PC-3 (cell line): ENCODE data around the gene TUT7. TPM values are rescaled to one million over a fixed set of nuclear protein-coding genes. Genes with fewer than 3 reads are reported as not detected.

Source experiments
- ATAC-seq: fragments of 200-7000 bp; cut with Tn5 transposase; 2 replicates; pipeline ENCODE4 v1.9.1; 2020; ENCODE audit warnings: mild to moderate bottlenecking, moderate library complexity
- BruUV-seq: library from RNA; stranded (reverse); fragments of 400-500 nt; replicated peaks from 2 replicates; lab custom pipeline; 2021; lab: Mats Ljungman, UMichigan
- CTCF ChIA-PET: fragments of 300-600 bp; sonication (Branson Sonifier 250); formaldehyde crosslinking; loops from one replicate; lab custom pipeline; 2022; ENCODE audit warnings: antibody characterized with exemption; lab: Charles Lee
- POLR2A ChIA-PET: fragments of 300-600 bp; sonication (Branson Sonifier 250); formaldehyde crosslinking; loops from one replicate; lab custom pipeline; 2022; ENCODE audit warnings: antibody characterized with exemption; ENCODE audit not compliant: unreplicated experiment; lab: Charles Lee
- DNase-seq: peaks from one replicate; pipeline ENCODE4 v3.0.0-alpha.2; 2015
- H2AFZ ChIP-seq: fragments of 300-600 bp; sonication (generic); 2 replicates; pipeline ENCODE4 v1.6.0; 2016; ENCODE audit warnings: antibody characterized with exemption, low read length
- H3F3A ChIP-seq: fragments of 300-600 bp; sonication (generic); one replicate; pipeline ENCODE4 v1.6.0; 2017; ENCODE audit warnings: antibody characterized with exemption, low read length, control low read depth, mild to moderate bottlenecking; ENCODE audit not compliant: unreplicated experiment
- H3K27ac ChIP-seq: fragments of 300-600 bp; sonication (generic); 2 replicates; pipeline ENCODE4 v1.5.1; 2016; ENCODE audit warnings: mild to moderate bottlenecking, low read length
- H3K27me3 ChIP-seq: fragments of 300-600 bp; sonication (generic); 2 replicates; pipeline ENCODE4 v1.6.1; 2016; ENCODE audit warnings: low read length, mixed read lengths
- H3K36me3 ChIP-seq: fragments of 300-600 bp; sonication (generic); 2 replicates; pipeline ENCODE4 v1.6.1; 2016; ENCODE audit warnings: low read depth, mixed run types, low read length, mixed read lengths
- H3K4me1 ChIP-seq: fragments of 300-600 bp; sonication (generic); 2 replicates; pipeline ENCODE4 v1.5.1; 2016; ENCODE audit warnings: low read length; ENCODE audit not compliant: insufficient read depth
- H3K4me2 ChIP-seq: fragments of 300-600 bp; sonication (generic); 2 replicates; pipeline ENCODE4 v1.6.0; 2016; ENCODE audit warnings: low read length
- H3K4me3 ChIP-seq: fragments of 300-600 bp; sonication (generic); 2 replicates; pipeline ENCODE4 v1.5.1; 2016; ENCODE audit warnings: mild to moderate bottlenecking, low read length, mixed read lengths
- H3K79me2 ChIP-seq: fragments of 300-600 bp; sonication (generic); 2 replicates; pipeline ENCODE4 v1.6.1; 2017; ENCODE audit warnings: low read length, mixed read lengths
- H3K9ac ChIP-seq: fragments of 300-600 bp; sonication (generic); 2 replicates; pipeline ENCODE4 v1.6.0; 2016; ENCODE audit warnings: mild to moderate bottlenecking, low read length
- H3K9me2 ChIP-seq: fragments of 300-600 bp; sonication (generic); replicated peaks from 2 replicates; pipeline ENCODE4 v1.6.1; 2016; ENCODE audit warnings: mixed run types, low read length, mixed read lengths
- H3K9me3 ChIP-seq: fragments of 300-600 bp; sonication (generic); 2 replicates; pipeline ENCODE4 v1.6.1; 2016; ENCODE audit warnings: low read length, mixed read lengths
- H4K20me1 ChIP-seq: fragments of 300-600 bp; sonication (generic); 2 replicates; pipeline ENCODE4 v1.6.1; 2016; ENCODE audit warnings: low read length, mixed read lengths
- EZH2 ChIP-seq: fragments of 300-600 bp; sonication (generic); IDR thresholded peaks from one replicate; pipeline ENCODE4 v1.6.1; 2017; ENCODE audit warnings: antibody characterized with exemption, mild to moderate bottlenecking, low read length; ENCODE audit not compliant: unreplicated experiment
- EZH2phosphoT487 ChIP-seq: fragments of 300-600 bp; sonication (generic); IDR thresholded peaks from 2 replicates; pipeline ENCODE4 v1.6.1; 2018; ENCODE audit warnings: mild to moderate bottlenecking, antibody characterized with exemption, low read length, borderline replicate concordance
- intact Hi-C: fragments of 100-400 bp; cut with micrococcal nuclease; formaldehyde crosslinking; loops from 2 replicates; pipeline ENCODE4 v1.9.0; 2023
- total RNA-seq: library from RNA; depleted of rRNA; stranded (reverse); fragments of >200 nt; gene quantifications from 2 replicates; pipeline ENCODE4 v1.2.3, GENCODE V29; 2014
- TF ChIP-seq, protein P1 (sequence below): fragments of 300-600 bp; sonication (generic); conservative IDR thresholded peaks from 2 replicates; pipeline ENCODE4 v1.5.1; 2017; ENCODE audit warnings: antibody characterized with exemption, low read depth, mild to moderate bottlenecking, low read length

TUT7 gene
- total RNA-seq, 1 experiment from 2014 or later: 12.3 TPM

DNA sequence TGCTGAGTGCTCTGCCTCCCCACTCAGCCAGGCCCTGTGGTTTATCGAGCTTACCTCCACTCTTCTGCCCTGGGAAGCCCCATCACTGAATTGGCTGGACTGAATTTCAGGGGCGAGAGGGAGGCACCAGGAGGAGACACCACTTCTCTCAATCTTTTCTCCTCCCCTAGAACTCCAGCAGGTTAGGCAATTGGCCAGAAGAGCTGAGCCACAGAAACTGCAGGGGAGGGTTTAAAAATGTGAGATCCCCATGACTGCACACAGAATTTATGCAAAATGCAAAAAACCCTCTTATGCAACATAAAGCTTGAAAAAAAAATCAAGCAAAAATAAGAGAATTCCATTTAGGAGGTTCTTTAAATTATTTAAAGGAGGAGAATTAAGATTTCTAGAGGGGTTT lies 29.9 kb downstream of the TUT7 start:
- H2AFZ ChIP-seq: no peak overlapping the region
- no peak overlapping the region for H3K4me3 ChIP-seq
- BruUV-seq: no TSS peak
- 0 out of 2 replicates have a peak overlapping the region, but pooled peaks have one; percentile 62 for H3K4me2 ChIP-seq
- intact Hi-C loops: loop anchor here (5.0 kb wide), 1 partner anchor 37 kb away; no protein-coding TSS in a partner anchor
- H3K9me2 ChIP-seq: no peaks in the 10 kb centered on the region
- DNase-seq (no peak), ATAC-seq (no peak)
- H3F3A ChIP-seq: peaks cover 7% of the 10 kb centered on the region
- TF ChIP-seq, protein P1, sequence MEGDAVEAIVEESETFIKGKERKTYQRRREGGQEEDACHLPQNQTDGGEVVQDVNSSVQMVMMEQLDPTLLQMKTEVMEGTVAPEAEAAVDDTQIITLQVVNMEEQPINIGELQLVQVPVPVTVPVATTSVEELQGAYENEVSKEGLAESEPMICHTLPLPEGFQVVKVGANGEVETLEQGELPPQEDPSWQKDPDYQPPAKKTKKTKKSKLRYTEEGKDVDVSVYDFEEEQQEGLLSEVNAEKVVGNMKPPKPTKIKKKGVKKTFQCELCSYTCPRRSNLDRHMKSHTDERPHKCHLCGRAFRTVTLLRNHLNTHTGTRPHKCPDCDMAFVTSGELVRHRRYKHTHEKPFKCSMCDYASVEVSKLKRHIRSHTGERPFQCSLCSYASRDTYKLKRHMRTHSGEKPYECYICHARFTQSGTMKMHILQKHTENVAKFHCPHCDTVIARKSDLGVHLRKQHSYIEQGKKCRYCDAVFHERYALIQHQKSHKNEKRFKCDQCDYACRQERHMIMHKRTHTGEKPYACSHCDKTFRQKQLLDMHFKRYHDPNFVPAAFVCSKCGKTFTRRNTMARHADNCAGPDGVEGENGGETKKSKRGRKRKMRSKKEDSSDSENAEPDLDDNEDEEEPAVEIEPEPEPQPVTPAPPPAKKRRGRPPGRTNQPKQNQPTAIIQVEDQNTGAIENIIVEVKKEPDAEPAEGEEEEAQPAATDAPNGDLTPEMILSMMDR: no peak
- TF ChIP-seq EZH2 (no peak), EZH2phosphoT487 (no peak)
- no peak overlapping the region for H3K9ac ChIP-seq
- H3K79me2 ChIP-seq: no peaks in the 10 kb centered on the region
- ChIA-PET CTCF (no interaction called here), POLR2A (no interaction called here)
- H4K20me1 ChIP-seq: no peaks in the 10 kb centered on the region
- H3K4me1 ChIP-seq: peaks cover 21% of the 10 kb centered on the region
- peak overlapping the region; percentile 45; the same call in 1 of the 2 replicates for H3K27ac ChIP-seq
- no peaks in the 10 kb centered on the region for H3K9me3 ChIP-seq
- H3K36me3 ChIP-seq: peaks cover 17% of the 10 kb centered on the region
- no peaks in the 10 kb centered on the region for H3K27me3 ChIP-seq

DNA sequence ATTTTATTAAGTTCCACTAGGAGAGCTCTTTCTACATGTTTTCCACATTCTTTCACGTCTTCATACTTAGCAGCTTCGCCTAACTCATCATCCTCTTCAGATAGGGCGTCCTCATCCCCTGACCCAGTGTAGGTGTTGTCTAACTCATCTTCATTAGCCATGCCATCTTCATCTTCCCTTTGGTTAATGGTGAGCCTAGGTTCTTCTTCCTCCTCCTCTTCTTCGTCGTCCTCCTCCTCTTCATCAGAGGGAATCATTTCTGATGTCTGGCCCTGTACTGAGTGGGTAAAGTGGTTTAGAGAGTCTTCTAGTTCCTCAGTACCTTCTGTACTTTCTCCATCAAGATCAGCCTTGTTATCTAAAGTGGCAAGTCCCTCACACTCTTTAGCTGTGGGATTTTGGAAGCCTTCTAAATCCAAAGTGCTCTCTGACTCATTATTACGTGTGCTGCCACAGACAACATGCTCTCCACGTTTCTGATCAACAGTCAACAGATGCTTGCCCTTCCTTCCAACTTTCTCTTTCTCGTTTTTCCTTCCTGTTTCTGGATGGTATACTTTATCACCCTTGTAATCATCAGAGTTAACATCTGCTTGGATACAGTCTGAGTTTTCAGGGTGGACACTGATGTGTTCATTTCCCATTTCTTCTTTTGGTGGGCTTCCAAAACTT lies 31.1 kb downstream of the TUT7 start:
- Histone ChIP-seq H3K4me1 (peaks cover 21% of the 10 kb centered on the region), H2AFZ (no peak overlapping the region), H3F3A (peaks cover 7% of the 10 kb centered on the region), H3K79me2 (no peaks in the 10 kb centered on the region), H3K9me3 (no peaks in the 10 kb centered on the region), H3K9me2 (no peaks in the 10 kb centered on the region), H4K20me1 (no peaks in the 10 kb centered on the region), H3K4me3 (no peak overlapping the region), H3K27me3 (no peaks in the 10 kb centered on the region), H3K4me2 (peak overlapping the region; percentile 62), H3K9ac (no peak overlapping the region), H3K27ac (peak overlapping the region; percentile 45), H3K36me3 (peaks cover 24% of the 10 kb centered on the region)
- POLR2A ChIA-PET: interaction anchor here (0.5 kb wide), 1 partner anchor 27 kb away, joined by 4 read pairs; no protein-coding TSS in a partner anchor
- CTCF ChIA-PET: no interaction called here
- ATAC-seq: peak; percentile 87
- TF ChIP-seq, protein P1: no peak
- TF ChIP-seq EZH2phosphoT487 (no peak), EZH2 (no peak)
- DNase-seq: peak; percentile 74
- BruUV-seq: TSS peak; percentile 32
- intact Hi-C loops: loop anchor here (5.0 kb wide), 1 partner anchor 36 kb away; no protein-coding TSS in a partner anchor

DNA sequence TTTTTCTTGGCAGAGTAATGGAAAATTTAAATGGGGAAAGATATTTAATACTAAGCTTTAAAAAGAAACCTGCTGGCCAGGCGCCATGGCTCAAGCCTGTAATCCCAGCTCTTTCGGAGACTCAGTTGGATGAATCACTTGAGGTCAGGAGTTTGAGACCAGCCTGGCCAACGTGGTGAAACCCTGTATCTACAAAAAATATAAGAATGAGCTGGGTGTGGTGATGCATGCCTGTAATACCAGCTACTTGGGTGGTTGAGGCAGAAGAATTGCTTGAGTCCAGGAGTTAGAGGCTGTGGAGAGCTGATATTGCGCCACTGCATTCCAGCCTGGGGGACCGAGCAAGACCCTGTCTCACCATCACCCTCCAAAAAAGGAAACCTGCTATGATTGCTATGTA lies 32.8 kb downstream of the TUT7 start:
- no peak overlapping the region for H2AFZ ChIP-seq
- H3K9me2 ChIP-seq: no peaks in the 10 kb centered on the region
- POLR2A ChIA-PET: no interaction called here
- H3K9me3 ChIP-seq: no peaks in the 10 kb centered on the region
- H3K9ac ChIP-seq: no peak overlapping the region
- peaks cover 7% of the 10 kb centered on the region for H3F3A ChIP-seq
- H3K36me3 ChIP-seq: peaks cover 27% of the 10 kb centered on the region
- peak overlapping the region; percentile 8; the same call in 1 of the 2 replicates for H3K4me2 ChIP-seq
- DNase-seq: peak; percentile 58
- no peak for TF ChIP-seq EZH2phosphoT487
- TF ChIP-seq EZH2: no peak
- TF ChIP-seq, protein P1: no peak
- H3K4me3 ChIP-seq: no peak overlapping the region
- H3K4me1 ChIP-seq: peaks cover 21% of the 10 kb centered on the region
- ATAC-seq: no peak; the same call in 1 of the 2 replicates
- H3K27ac ChIP-seq: 0 out of 2 replicates have a peak overlapping the region, but pooled peaks have one; percentile 7
- H3K79me2 ChIP-seq: no peaks in the 10 kb centered on the region
- intact Hi-C loops: loop anchor here (5.0 kb wide), 1 partner anchor 34 kb away; no protein-coding TSS in a partner anchor
- no peaks in the 10 kb centered on the region for H4K20me1 ChIP-seq
- BruUV-seq: no TSS peak
- CTCF ChIA-PET: no interaction called here
- no peaks in the 10 kb centered on the region for H3K27me3 ChIP-seq
